ENCODE data around the gene METAP1.
"Not testable (repeated sequence)": the region's sequence is repeated elsewhere in the genome, so short reads cannot be mapped to it uniquely, and the experiment has no call there.

The METAP1 gene

DNA sequence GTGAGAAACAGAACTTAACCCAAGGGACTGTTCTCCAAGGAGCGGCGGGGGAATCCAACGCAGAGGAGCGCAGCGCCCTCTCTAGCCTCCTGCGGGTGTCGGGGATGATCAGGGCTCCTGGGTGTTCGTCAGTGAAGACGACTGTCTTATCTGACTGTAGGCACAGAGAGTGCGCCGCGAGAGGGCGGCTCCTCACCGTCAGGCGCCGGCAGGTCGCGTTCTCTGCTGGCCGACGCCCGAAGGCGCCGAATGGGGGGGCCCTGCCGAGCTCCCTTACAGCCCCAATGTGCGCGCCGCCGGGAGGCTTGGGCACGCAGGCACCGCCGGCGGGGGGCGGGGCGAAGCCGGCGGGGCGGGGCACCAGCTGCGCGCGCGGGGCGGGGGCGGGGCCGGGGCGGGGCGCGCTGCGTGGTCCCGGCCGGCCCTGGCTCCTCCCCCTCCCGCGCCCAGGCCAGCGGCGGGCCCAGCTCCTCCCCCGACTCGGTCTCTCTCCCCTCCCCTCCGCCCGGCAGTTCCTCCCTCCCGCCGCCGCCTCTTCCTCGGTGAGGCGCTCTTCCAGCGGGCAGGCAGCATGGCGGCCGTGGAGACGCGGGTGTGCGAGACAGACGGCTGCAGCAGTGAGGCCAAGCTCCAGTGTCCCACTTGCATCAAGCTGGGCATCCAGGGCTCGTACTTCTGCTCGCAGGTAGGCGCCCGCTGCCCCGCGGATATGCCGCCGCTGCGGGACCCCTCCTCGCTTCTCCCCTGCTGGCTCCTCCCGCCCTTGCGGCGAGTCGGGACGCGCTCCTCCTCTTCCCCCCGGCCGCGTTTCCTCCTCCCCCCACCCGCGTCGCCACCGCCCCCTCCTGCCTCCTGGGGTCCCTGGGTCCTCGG is at the start of gene METAP1:
METAP1 (plus strand) TSS at position 539 of the 873 bp plus-strand sequence; CDS start at position 572, 33 bp downstream.
- in situ Hi-C loops (cut with MboI; ENCODE audit: low pct_unique_long_range_greater_than_20kb, low sequenced_read_pairs), result no loop called here
- peak; percentile 96 for DNase-seq

DNA sequence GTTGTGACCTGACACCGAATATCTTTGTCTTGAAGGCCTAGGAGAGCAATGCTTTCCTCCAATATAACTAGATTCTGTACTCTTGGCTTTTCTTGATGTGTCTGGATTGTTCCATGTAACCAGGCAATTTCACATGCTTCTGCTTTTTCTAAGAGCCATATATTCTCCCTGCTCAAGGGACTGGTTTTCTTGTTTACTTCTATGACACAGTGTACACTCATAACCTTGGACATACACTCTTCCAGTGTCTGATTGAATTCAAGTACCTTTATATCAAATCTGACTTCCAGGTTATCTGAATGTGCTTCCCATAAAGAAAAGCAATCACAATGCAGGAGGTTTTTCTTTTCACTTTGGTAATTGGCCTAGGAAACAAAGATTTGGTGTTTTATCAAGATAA is 49.2 kb upstream of the METAP1 start:
- no peak for DNase-seq

DNA sequence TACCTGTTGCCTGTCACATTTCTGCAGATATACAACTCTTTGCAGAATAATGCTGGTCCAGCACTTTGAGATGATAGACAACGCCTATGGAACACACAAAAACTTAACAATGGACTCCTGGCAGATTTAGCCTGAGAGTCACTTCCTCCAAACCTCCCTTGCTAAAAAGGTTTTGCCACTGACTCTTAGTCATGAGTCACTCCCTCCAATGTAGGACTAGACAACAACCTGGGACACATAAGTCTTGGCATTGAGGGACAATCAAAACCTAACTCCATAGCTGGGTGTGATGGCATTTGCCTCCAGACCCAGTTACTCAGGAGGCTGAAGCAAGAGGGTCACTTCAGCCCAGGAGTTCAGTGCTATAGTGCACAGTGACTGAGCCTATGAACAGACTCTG is 44.6 kb upstream of the METAP1 start:
- DNase-seq, result no peak
- in situ Hi-C loops (cut with MboI; ENCODE audit: low pct_unique_long_range_greater_than_20kb, low sequenced_read_pairs), result no loop called here

More for the DNA sequence above, 49.2 kb upstream of the METAP1 start:
- in situ Hi-C loops (cut with MboI; ENCODE audit: low pct_unique_long_range_greater_than_20kb, low sequenced_read_pairs), result no loop called here

DNA sequence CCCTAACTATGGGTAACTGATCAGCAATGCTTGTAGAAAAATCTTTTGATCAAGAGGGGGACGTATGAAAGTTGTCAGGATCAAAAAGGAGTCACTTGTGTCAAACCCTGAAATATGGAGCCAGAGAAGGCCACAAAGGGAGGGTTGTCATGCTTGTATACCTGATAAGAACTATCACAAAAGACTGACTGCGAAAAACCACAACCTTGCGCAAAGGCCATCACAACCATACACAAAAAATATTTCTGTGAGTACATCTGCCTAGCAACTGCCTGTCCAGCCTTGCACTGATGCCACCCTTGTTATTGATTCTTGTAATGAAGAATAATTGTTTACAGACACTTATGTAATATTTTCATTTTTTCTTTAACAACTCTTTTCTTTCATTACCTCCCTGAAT is 43.8 kb upstream of the METAP1 start:
- in situ Hi-C loops (cut with MboI; ENCODE audit: low pct_unique_long_range_greater_than_20kb, low sequenced_read_pairs), result no loop called here
- no peak for DNase-seq

DNA sequence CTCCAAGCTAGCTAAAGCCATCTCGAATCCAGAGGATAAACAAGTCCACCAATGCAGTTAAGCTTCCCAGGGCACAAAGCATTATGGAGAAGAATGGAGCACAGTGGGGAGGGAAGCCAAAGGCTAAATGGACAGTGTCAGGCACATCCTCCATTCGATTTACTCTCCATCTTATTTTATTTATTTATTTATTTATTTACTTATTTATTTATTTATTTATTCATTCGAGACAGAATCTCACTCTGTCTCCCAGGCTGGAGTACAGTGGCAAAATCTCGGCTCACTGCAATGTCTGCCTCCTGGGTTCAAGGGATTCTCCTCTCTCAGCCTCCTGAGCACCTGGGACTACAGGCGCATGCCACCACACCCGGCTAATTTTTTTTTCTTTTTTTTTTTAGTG is 40.3 kb upstream of the METAP1 start:
- in situ Hi-C loops (cut with MboI; ENCODE audit: low pct_unique_long_range_greater_than_20kb, low sequenced_read_pairs), result no loop called here
- no peak for DNase-seq

DNA sequence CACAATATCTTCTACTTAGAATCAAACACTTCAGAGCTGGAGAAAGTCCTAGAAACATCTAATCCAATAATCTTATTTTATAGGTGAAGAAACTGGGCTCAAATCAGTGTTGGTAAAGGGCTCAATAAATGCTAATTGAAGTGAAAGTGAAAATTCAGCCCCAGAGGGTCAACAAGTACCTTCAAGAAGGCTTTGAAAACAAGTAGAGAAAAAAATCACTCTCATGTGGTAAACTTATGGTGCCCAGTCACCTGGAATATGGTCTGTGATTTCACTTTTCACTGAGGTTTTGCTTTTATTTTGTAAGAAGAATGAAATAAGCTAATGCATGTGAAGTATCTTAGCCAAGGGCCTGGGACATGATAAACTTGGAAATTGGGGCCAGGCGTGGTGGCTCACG is 37.5 kb upstream of the METAP1 start:
- in situ Hi-C loops (cut with MboI; ENCODE audit: low pct_unique_long_range_greater_than_20kb, low sequenced_read_pairs), result no loop called here
- DNase-seq, result no peak

DNA sequence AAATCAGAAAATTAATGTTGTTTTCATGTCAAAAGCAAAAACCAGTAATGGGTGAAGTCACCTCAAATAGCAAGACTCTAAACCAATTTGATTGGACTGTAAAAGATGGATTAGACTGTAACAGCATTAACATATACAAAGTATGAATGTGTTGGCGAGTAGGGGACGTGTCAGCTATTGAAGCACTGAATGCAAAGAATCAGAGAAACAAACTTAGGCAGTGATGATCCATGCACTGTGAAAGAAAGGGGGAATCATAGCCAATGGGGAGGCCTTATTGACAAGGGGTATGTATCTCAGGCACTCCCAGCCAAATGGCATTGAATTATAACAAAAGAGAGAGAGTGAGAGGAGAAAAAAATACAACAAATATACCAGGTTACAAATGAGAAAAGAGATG is 36.1 kb upstream of the METAP1 start:
- DNase-seq, result no peak
- in situ Hi-C loops (cut with MboI; ENCODE audit: low pct_unique_long_range_greater_than_20kb, low sequenced_read_pairs), result no loop called here

DNA sequence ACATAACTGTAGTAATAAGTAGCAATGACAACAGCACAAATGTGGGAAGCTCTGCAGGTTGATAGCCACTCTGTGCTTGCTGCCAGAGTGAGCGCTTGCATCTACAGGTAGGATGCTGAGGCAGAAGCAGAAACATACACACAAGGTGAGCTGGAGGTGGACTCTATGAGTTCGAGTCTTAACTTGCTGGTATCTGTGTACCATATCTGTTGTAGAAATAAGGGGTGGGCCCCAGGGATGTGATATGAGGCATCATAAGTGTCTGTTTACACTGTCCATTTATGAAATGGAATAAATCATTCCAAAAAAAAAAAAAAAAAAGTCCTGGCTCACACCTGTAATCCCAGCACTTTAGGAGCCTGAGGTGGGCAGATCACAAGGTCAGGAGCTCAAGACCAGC is 33.8 kb upstream of the METAP1 start:
- DNase-seq, result no peak
- in situ Hi-C loops (cut with MboI; ENCODE audit: low pct_unique_long_range_greater_than_20kb, low sequenced_read_pairs), result no loop called here

DNA sequence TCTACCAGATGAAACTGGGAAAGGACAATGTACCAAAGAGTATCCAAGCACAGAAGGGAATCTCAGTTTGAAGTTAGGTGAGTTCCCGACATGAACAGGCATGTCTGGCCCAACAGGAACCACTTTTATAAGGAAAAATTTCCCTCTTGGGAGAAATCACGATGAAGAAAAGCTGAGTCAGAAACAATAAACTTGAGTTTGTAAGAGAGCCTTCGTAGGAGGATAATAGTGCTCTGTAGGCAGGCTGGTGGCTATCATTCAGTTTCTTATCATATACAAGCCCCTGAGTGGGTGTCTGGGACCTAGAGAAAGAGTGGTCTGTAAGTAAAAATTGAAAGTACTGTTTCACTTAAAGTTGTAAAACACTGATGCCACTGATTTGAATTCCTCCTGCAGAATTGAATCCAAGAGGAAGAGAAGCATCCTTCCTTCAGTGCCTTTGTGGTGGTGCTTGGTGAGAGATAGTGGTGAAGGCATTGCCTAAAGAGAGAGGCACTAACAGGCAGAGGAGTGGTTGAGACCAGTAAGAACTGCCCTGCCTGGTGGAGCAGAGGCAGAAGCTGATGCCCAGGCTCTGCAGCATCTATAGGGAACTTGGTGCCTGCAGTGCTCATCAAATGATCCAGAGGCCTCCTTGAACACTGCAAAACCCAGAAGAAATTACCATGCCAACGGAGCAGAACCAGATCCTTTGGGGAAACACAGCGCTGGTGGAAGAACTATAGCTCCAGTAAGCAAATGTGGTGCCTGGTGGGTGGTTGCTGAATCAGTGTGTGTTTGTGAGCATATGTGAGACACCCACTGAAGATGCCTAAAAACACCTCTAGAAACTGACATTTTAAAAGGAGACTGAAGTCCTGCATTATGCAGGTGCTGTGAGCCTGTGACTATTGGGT is 31.7 kb upstream of the METAP1 start:
- no peak for DNase-seq
- in situ Hi-C loops (cut with MboI; ENCODE audit: low pct_unique_long_range_greater_than_20kb, low sequenced_read_pairs), result no loop called here

DNA sequence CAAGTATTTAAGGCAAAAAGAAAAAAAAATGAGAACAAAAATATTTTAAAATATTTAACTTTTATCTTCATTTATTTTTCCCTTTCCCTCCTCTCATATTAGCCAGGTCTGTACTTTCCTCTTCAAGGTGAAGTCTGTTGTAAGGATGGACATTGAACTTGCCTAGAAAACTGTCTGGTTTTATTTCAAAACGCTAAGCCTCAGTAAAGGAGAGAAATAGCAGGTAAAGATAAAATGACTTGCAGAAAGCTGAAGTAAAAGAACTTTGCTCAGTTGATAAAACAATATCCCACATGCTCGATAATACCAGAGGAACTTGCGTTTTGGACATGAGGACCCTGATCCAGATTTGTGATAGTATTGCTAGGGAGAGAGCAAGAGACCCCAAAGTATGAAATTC is 28.6 kb upstream of the METAP1 start:
- in situ Hi-C loops (cut with MboI; ENCODE audit: low pct_unique_long_range_greater_than_20kb, low sequenced_read_pairs), result no loop called here
- no peak for DNase-seq

DNA sequence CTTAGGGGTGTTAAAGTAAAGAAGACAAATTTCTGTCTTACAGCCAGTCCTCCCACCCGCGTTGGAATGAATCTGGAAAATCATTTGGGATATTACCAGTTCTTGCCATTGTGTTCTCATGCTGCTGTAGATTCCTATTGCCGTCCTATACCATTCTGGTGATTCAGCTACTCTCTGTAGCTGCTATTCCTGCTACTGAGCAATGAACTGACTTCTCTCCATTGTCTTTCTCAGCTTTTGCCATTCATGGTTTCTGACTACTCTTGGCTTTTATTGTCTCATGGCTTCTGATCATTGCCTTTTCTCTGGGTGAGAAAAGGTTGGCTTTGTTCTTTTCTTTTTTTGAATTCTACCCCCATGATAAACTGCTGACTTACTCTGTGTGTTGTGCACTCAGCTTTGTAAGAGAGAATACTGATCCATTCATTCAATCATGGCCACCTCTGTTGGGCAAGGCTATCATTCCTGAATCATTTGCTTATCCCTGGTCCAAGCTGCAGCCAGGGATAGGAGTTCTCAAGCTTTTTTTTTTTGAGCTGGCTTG is 27.7 kb upstream of the METAP1 start:
- no peak for DNase-seq
- in situ Hi-C loops (cut with MboI; ENCODE audit: low pct_unique_long_range_greater_than_20kb, low sequenced_read_pairs), result no loop called here

DNA sequence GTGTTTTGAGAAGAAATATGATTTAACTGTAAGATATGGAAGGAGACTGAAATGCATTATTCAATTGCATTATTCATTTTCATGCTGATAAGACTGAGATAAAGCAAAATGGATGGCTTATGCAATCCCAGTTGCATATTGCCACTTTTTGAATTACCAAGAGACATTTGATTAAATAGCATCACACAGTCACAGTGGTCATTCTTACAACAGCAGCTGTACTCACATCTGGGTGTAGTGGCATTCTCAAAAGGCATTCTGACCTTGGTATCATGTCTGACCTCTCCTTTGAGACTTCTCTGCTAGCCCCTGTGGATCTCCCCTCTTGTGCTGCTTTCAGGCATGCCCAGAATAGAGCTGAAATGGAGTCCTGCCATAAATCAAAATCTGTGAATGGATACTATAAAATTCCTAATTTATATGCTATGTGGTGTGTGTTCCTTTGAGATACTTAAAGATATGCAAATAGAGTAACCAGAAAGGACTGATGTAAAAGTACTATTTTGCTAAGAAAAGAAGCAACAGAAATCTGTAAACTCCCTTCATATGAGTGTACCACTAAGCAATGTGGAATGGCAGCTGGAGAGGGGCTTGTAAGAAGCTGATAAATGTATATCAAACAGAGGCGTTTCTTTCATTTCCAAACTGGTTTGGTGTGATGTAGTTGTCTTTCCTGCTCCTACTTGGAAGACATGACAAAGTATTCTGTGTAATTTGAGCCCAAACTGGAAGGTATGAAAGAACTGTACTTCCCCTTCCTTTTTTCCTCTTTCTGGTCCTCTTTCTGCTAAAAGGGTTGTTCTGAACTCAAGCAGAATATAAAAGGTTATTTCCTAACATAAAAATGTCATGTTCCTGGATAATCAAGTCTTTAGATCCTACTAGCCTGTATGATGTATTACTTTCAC is 25.4 kb upstream of the METAP1 start:
- DNase-seq, result peak; percentile 29
- in situ Hi-C loops (cut with MboI; ENCODE audit: low pct_unique_long_range_greater_than_20kb, low sequenced_read_pairs), result no loop called here

DNA sequence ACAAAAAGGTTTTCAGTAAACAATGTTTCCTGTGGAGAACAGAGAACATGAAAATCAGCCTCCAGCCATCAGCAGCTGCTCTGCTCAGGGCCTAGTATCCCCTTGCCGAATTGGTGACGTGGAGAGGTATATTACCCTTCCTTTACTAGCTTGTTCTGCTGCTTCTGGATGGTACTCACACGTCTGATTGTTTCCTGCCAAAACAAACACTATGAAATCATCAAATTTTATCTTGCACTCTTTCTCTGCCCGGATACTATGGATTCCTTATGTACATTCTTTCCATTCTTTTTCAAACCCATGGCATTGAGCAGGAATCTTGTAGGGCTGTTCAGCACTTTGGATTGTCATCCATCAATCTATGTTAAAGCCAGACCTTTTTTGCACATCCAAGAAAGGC is 18.8 kb upstream of the METAP1 start:
- DNase-seq, result no peak
- in situ Hi-C loops (cut with MboI; ENCODE audit: low pct_unique_long_range_greater_than_20kb, low sequenced_read_pairs), result no loop called here

DNA sequence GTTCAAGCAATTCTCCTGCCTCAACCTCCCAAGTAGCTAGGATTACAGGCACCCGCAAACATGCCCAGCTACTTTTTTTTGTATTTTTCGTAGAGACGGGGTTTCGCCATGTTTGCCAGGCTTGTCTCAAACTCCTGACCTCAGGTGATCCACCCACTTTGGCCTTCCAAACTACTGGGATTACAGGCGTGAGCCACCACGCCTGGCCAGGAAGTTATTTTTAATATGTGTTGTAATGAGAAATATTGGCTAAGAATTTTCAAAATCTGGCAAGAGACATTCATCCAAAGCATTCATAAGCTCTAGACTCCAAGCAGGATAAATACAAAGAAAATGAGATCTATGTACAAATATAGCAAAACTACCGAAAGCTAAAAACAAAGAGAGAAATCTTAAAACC is 18.0 kb upstream of the METAP1 start:
- DNase-seq, result no peak
- in situ Hi-C loops (cut with MboI; ENCODE audit: low pct_unique_long_range_greater_than_20kb, low sequenced_read_pairs), result no loop called here

DNA sequence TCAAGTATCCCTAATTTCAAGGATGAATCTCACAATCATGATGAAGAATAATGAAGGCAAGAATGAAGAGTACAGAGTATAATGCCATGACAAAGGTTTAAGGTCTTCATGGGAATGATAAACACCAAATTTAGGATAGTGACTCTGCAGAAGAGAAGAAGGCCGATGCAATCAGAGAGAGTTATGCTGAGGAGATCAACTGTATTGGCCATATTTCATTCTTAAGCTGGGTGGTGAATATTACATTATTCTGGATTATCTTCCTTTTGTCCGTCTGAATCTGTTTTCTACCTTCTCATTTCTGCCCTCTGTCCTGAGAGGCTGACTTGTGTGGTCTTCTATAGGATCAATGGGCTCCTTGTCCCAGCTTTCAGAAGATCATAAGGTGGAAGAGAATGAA is 7.8 kb upstream of the METAP1 start:
- DNase-seq, result no peak
- in situ Hi-C loops (cut with MboI; ENCODE audit: low pct_unique_long_range_greater_than_20kb, low sequenced_read_pairs), result no loop called here

DNA sequence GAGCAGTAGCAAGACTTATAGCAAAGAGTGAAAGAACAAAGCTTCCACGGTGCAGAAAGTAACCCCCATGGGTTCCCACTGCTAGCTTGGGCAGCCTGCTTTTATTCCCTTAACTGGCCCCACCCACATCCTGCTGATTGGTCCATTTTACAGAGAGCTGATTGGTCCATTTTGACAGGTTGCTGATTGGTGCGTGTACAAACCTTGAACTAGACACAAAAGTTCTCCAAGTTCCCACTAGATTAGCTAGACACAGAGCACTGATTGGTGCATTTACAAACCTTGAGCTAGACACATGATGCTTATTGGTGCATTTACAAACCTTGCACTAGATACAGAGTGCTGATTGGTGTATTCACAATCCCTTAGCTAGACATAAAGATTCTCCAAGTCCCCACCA is 2.7 kb upstream of the METAP1 start:
- DNase-seq; in situ Hi-C loops (cut with MboI; ENCODE audit: low pct_unique_long_range_greater_than_20kb, low sequenced_read_pairs): not testable (repeated sequence)

DNA sequence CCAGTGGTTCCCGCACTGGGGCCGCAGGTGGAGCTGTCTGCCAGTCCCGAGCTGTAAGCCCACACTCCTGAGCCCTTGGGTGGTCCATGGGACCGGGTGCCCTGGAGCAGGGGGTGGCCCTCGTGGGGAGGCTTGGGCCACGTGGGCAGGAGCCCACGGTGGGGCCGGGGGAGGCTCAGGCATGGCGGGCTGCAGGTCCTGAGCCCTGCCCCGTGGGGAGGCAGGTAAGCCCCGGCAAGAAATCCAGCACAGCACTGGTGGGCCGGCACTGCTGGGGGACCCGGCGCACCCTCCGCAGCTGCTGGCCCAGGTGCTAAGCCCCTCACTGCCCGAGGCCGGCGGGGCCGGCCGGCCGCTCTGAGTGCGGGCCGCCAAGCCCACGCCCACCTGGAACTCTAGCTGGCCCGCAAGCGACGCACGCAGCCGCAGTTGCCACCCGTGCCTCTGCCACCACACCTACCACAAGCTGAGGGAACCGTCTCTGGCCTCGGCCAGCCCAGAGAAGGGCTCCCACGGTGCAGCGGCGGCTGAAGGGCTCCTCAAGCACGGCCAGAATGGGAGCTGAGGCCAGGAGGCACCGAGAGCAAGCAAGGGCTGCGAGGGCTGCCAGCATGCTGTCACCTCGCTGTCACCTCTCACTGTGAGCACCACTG is 2.0 kb upstream of the METAP1 start:
- DNase-seq, result no peak
- in situ Hi-C loops (cut with MboI; ENCODE audit: low pct_unique_long_range_greater_than_20kb, low sequenced_read_pairs), result no loop called here

DNA sequence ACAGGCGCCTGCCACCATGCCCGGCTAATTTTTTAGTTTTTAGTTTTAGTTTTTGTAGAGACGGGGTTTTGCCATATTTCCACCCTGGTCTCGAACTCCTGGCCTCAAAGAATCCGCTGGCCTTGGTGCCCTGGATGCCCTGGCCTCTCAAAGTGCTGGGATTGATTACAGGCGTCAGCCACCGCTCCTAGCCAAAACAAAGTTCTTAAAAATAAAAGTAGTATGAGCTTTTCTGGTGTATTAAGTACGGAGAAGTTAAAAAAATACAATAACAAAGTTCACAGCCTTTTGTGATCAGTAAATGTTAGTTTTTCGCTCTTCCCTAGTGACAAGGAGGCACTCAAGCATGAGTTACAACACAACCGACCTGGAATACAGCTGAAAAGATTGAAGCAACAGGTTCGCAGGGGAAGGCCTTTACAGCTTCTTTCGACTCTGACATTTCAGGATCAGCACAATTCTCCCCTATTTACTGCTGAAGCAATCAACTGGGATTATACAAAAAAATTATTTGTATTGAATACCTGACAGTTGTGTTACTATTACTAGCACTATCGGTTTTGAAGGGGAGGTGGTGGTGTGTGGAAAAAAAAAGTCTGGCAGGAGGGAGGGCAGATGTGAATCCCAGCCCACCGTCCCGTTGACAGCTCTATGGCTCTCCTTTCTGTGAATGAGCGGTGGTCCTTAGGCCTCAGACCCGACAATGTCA is 893 bp upstream of the METAP1 start:
- in situ Hi-C loops (cut with MboI; ENCODE audit: low pct_unique_long_range_greater_than_20kb, low sequenced_read_pairs), result no loop called here
- DNase-seq, result no peak
